Activated CD4-positive, alpha-beta T cell treated with anti-CD3 and anti-CD28 coated beads, Interleukin-2, Interleukin-4, amounts not matched to agents 100 ng/mL and 50 ng/mL, durations not matched to agents 16 hours and 8 hours (primary cell): ENCODE results near the gene SNTB2.
"Not testable (repeated sequence)": the region's sequence is repeated elsewhere in the genome, so short reads cannot be mapped to it uniquely, and the experiment has no call there.

ENCODE experiments used
- DNase-seq: peaks from one replicate; pipeline ENCODE4 v3.0.0-alpha.2; 2020; ENCODE audit warnings: low spot score

Gene SNTB2

GRCh38 chr16:69286941-69287713, 100.2 kb downstream of the SNTB2 start:
- DNase-seq: peak; percentile 64

DNA sequence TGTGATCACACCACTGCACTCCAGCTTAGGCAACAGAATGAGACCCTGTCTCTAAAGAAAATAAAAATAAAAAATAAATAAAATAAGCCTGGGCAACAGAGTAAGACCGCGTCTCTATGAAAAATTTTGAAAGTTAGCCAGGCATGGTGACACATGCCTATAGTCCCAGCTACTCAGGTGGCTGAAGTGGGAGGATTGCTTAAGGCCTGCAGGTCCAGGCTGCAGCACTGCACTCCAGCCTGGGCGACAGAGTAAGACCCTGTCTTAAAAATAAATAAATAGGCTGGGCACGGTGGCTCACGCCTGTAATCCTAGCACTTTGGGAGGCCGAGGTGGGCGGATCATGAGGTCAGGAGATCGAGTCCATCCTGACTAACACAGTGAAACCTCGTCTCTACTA, 104.7 kb downstream of the SNTB2 start:
- not testable (repeated sequence) for DNase-seq

DNA sequence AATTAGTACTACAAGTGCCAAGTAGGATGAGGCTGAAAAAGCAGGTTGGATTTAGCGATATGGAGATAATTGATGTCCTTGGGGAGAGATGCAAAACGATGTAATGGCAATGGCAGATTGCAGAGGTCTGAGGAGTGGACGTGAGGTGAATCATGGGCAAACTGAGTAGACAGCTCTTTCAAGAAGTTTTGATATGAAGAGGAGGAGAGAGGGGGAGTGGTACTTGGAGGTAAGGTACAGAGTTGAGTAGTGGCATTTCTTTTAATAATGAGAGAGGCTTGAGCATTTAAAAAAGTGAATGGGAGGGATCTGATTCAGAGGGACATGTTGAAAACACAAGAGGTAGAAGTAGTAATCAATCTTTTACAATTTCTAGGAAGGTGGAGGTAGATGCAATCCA, 106.4 kb downstream of the SNTB2 start:
- peak; percentile 25 for DNase-seq

DNA sequence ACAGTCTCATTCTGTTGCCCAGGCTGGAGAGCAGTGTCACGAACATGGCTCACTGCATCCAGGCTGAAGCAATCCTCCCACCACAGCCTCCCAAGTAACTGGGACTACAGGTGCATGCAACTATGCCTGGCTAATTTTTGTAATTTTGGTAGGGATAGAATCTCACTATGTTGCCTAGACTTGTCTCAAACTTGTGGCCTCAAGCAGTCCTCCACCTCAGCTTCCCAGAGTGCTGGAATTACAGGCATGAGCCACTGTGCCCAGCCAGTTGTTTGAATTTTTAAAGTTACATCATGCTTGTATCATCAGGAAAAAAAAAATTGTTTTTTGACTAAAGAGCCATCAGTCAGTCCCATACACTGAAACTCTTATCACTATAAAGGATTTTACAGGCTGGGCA, 107.1 kb downstream of the SNTB2 start:
- no peak for DNase-seq

DNA sequence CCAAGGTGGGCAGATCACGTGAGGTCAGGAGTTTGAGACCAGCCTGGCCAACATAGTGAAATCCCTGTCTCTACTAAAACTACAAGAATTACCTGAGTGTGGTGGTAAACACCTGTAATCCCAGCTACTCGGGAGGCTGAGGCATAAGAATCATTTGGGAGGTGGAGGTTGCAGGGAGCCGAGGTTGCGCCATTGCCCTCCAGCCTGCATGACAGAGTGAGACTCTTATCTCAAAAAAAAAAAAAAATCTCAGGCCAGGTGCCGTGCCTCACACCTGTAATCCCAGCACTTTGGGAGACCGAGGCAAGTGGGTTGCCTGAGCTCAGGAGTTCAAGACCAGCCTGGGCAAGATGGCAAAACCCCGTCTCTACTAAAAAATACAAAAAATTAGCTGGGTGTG, 109.8 kb downstream of the SNTB2 start:
- not testable (repeated sequence) for DNase-seq

- DNase-seq: no peak
Measured at GRCh38 chr16:69298261-69298660, 111.3 kb downstream of the SNTB2 start.

DNA sequence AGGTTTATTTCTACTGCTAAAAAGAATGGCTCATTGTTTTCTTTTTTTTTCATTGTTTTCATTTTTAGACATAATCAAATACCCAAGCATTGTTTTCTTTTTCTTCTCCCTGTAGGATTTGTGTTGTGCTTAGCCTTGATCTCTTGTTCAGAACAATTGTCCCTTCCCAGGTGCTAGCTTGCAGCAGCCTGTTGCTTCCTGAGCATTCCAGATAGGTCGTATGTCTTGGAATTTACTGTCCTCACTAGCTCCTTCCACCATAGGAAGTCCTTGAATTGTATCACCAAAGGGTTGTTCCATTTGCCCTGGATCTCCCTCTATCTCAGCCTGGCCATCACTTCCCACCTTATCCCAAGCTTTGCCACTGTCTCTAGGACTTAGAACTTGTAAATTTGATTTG, 114.2 kb downstream of the SNTB2 start:
- no peak for DNase-seq

DNA sequence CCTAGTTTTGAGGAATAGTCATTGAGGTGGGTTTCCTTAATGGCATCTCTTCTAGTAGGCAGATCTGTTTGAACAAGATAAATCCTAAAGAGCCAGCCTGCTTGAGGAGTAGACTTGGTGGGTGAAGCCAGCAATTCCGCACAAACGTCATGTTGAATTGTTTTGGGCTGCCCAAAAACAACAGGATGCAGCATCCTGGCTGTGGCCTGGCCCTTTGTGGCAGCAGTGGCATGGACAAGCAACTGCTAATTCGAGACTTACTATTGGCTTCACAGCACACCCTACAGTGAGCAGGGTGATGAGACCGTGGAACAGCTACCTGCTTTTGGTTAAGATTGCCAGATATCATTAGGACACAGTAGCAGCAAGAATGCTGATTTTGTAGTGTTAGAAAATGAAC, 114.9 kb downstream of the SNTB2 start:
- no peak for DNase-seq

DNA sequence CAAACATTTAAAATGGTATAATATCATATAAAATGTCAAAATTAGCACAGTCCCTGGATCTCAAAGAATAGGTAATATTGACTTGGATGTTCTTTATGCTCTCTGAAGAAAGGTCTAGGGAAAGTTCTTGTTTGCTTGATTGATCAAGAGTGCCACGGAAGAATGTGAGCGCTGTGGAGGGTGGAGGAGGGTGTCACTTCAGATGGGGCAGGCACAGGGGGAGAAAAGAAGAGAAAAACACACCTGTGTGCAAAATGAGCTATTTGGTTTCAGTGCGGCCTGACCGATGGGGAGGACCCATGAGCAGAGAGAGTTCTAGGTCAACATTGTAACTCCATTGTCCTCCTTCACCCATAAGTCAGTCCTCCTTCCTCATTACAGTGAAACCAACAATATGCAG, 115.3 kb downstream of the SNTB2 start:
- DNase-seq: no peak

- DNase-seq: no peak
Measured at GRCh38 chr16:69306031-69306430, 119.1 kb downstream of the SNTB2 start.

DNA sequence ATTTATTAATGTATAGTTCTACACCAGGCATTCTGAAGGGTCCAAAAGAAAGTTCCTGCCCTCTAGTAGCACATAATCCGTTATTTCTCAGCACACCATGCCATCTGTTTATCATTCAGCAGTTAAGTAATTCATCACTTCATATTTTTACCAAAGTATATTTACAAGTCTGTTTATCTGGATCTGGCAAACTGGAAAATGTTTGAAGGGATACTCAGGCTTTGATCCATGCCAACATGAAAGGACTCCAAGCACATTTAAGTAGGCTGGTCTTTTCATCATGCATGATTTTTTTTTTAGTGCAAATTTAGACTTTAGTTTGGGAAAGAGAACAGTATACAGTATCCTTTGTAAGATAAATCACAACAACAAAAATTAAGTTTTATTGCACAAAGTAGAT, 120.1 kb downstream of the SNTB2 start:
- no peak for DNase-seq

DNA sequence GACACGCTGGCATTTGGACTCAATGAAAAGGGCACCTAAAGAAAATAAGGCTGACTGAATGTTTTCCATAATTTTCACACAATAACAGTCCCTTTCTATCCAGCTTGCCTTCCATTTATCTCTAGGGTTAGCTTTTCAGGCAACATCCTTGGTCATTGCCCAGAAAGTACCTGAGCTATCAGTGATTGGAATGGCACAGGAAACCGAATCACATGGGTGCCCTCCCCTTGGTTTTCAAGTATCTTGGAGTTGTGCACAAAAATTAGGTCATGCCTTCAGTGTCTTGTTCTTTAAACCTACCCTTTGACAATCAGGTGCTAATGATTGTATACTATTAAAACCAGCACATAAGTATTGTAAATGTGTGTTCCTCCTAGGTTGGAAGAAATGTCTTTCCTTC, 120.9 kb downstream of the SNTB2 start:
- no peak for DNase-seq

DNA sequence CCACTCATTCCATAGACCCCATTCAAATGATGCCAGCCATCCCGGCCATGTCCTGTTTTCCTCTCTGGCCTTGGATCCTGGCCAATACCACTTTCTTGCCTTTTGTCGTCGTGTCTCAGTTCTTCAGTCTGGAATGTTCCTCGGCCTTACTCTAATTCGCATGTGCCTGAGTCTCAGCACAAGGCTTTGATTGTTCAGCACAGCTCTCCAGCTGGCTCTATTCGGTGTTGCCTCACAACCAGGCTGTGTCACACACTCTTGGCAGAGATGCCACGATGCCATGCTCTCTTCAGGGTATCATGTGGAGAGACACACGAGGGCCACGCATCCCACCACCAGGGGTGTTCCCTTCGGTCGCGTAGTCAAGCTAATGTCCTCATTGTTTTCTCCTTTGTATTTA, 122.4 kb downstream of the SNTB2 start:
- no peak for DNase-seq

- DNase-seq: peak; percentile 97
Measured at GRCh38 chr16:69310653-69311532, 123.9 kb downstream of the SNTB2 start, which contains the start of gene VPS4A. Gene VPS4A, plus strand, starts transcription at chr16:69311350. Its CDS starts 162 bp downstream, at chr16:69311512.

GRCh38 chr16:69311533-69312387, 124.8 kb downstream of the SNTB2 start:
- DNase-seq: peak; percentile 33

GRCh38 chr16:69313469-69313868, 126.5 kb downstream of the SNTB2 start:
- DNase-seq: no peak

DNA sequence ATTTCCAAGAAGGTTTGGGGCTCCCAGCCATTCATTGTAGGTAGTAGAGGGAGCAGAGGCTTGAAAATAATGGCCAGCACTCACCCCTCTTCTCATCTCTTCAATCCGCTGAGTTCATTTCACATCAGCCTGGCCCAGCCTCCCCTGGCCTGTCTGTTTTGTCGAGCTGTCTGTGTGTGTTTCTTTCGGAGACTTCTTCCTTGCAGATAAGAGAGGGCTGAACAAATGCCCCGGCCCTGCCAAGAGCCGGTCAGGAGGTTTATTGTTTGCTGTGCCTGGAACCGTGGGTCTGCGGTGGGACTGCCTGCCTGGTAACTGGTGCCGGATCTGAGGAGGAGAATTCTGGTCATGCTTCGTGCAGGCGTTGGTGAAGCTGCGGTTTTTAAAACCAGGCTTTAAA, 127.6 kb downstream of the SNTB2 start:
- DNase-seq: no peak

DNA sequence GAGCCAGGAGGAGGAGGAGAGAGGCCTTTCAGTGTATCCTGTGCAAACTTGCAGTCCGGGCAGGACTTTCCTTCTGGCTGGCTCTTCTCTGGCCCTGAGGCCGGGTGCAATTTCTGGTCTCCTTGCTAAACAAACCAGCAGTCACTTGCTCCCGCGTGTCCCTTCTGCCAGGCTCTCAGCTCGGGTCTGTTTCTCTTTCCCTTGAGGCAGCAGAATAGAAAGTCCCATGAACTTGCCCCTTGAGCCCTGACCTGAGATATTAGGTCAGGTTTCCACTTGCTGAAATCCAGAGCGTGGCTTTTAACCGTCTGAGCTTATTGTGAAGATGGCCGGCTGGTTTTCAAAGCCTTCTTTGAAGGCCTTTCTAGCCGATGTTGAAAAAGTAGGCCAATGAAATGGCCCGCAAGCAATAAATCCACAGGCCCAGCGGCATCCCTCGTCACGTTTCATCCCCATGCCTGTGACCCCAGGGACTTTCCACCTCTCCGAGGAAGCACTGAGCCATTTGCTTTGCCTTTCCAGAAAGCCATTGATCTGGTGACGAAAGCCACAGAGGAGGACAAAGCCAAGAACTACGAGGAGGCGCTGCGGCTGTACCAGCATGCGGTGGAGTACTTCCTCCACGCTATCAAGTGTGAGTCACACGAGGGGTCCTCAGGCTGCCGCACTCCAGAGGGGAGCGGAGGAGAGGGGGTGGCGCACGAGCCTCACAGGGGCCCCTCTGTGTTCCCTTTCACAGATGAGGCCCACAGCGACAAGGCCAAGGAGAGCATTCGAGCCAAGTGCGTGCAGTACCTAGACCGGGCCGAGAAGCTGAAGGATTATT, 128.7 kb downstream of the SNTB2 start:
- no peak for DNase-seq

GRCh38 chr16:69316595-69317034, 129.7 kb downstream of the SNTB2 start:
- DNase-seq: no peak

DNA sequence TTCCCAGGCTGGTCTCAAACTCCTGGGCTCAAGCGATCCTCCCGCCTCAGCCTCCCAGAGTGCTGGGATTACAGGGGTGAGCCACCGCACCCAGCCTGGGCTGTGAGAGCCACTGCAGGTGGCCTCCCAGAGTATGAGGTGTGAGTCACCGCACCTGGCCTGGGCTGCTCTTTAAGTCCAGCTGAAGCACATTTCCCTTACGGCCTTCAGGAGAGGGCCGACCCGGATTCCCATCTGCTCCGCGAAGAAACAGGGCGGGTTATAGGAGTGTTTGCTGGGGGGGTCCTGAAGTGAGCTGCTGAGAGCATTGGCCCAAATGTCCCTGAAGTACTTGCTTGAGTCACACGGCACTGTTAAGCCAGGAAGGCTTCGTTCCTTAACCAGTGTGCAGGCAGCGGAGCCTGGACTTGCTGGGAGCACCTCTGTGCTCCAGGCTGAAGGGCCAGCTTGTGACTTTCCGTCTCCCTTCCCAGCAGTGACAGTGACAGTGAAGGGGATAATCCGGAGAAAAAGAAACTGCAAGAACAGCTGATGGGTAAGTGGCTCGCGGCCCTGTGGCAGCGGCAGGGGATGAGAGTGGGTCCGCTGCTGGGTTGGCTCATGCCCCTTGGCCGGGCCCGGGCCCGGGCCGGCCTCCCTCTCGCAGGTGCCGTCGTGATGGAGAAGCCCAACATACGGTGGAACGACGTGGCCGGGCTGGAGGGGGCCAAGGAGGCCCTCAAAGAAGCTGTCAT, 131.4 kb downstream of the SNTB2 start:
- no peak for DNase-seq

DNA sequence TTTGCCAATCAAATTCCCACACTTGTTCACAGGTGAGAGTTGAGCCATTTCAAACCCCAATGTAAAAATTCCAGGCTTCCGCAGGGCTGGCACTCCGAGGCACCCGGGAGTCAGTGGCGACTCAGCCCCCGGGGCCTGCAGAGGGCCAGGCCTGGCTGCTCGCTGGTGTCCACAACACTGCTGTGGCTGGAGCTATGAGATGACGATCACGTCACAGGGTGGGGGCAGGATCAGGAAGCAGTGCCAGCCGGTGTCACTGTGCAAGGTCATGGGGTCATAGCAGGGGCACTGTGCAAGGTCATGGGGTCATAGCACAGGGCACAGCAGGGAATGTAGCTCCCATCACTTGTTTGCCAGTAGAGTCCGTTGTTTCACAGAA, 131.9 kb downstream of the SNTB2 start:
- no peak for DNase-seq
